SU-DHL-6 (cell line): ENCODE results near the gene SEC61A2.

Source experiments
- CTCF ChIP-seq: fragments of 200-600 bp; sonication (generic); IDR thresholded peaks from one replicate; pipeline ENCODE4 v1.5.1; 2017; ENCODE audit warnings: antibody characterized with exemption, mild to moderate bottlenecking, low read length, moderate library complexity; ENCODE audit not compliant: insufficient read depth, poor library complexity, severe bottlenecking
- EZH2phosphoT487 ChIP-seq: fragments of 200-600 bp; sonication (generic), shearing (Covaris generic); conservative IDR thresholded peaks from 2 replicates; pipeline ENCODE4 v1.6.1; 2018; ENCODE audit warnings: mild to moderate bottlenecking, antibody characterized with exemption, low read length, moderate library complexity, mixed read lengths

GRCh38 chr10:12081879-12082557 lies 47.5 kb upstream of the SEC61A2 start:
- TF ChIP-seq CTCF = no peak
- no peak for TF ChIP-seq EZH2phosphoT487
